Gastrocnemius medialis (tissue), 4 donors: Measurements from ENCODE around the gene ERO1B.

Experiments used
- POLR2A ChIP-seq, 2 donors: fragments of 450-650 bp; IDR thresholded peaks; one replicate each; pipeline ENCODE4 v1.6.1; 2017; ENCODE audit warnings: antibody characterized with exemption in 2 of 2, mild to moderate bottlenecking in 2 of 2, moderate library complexity in 2 of 2
- TF ChIP-seq, protein P1 (sequence below), 5 experiments: fragments of 450-650 bp in 3 of 5; fragments of 200-600 bp in 2 of 5; sonication (generic) in 2 of 5; IDR thresholded peaks in 4 of 5; conservative IDR thresholded peaks in 1 of 5; 1 replicate in 4 of 5; 2 replicates in 1 of 5; pipeline ENCODE4 v1.5.1; 2016 to 2019; ENCODE audit warnings: antibody characterized with exemption in 5 of 5, mild to moderate bottlenecking in 3 of 5, moderate library complexity in 3 of 5

DNA sequence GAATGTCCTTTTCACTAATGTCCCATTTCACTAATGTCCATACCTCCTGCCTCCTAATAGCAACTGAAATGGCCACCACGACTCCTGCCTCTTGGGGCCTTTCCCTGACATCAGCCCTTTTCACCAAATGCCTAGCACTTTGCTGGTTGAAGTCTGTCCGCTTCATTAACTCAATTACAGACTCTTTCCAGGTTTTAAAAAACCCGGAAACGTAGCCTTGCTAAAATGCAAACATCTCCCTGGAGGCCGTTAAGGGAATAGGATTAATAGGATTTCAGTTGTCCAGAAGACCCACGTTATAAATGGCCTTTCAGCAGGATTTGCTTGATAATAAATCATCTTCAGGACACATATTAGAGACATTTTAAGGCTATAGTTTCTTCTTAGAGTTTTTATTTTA is 25.7 kb upstream of the ERO1B start:
- TF ChIP-seq, protein P1, sequence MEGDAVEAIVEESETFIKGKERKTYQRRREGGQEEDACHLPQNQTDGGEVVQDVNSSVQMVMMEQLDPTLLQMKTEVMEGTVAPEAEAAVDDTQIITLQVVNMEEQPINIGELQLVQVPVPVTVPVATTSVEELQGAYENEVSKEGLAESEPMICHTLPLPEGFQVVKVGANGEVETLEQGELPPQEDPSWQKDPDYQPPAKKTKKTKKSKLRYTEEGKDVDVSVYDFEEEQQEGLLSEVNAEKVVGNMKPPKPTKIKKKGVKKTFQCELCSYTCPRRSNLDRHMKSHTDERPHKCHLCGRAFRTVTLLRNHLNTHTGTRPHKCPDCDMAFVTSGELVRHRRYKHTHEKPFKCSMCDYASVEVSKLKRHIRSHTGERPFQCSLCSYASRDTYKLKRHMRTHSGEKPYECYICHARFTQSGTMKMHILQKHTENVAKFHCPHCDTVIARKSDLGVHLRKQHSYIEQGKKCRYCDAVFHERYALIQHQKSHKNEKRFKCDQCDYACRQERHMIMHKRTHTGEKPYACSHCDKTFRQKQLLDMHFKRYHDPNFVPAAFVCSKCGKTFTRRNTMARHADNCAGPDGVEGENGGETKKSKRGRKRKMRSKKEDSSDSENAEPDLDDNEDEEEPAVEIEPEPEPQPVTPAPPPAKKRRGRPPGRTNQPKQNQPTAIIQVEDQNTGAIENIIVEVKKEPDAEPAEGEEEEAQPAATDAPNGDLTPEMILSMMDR (IDR thresholded peaks at IDR 0.05 in 4 of 5, conservative IDR thresholded peaks at IDR 0.05 in 1 of 5), result no peak
- TF ChIP-seq POLR2A (IDR thresholded peaks at IDR 0.05), result no peak
